ENCODE results near the gene FOXI2.

FOXI2 gene

GRCh38 chr10:127736915-127737562, at the start of gene FOXI2:
TSS of gene FOXI2 (plus strand) at chr10:127737185. CDS start at chr10:127737274, 89 bp downstream.
- no peak for DNase-seq (ENCODE audit: low read depth)

- no peak for DNase-seq (ENCODE audit: low read depth)
Observed at GRCh38 chr10:127687548-127687947, 49.4 kb upstream of the FOXI2 start.

GRCh38 chr10:127690176-127690835, 46.7 kb upstream of the FOXI2 start:
- no peak for DNase-seq (ENCODE audit: low read depth)

GRCh38 chr10:127694580-127695193, 42.3 kb upstream of the FOXI2 start:
- DNase-seq (ENCODE audit: low read depth), result peak; percentile 36

GRCh38 chr10:127695431-127695830, 41.6 kb upstream of the FOXI2 start:
- no peak for DNase-seq (ENCODE audit: low read depth)

GRCh38 chr10:127698886-127699285, 38.1 kb upstream of the FOXI2 start:
- no peak for DNase-seq (ENCODE audit: low read depth)

- DNase-seq (ENCODE audit: low read depth), result no peak
Observed at GRCh38 chr10:127699311-127699710, 37.7 kb upstream of the FOXI2 start.

- DNase-seq (ENCODE audit: low read depth), result no peak
Observed at GRCh38 chr10:127702271-127702670, 34.7 kb upstream of the FOXI2 start.

GRCh38 chr10:127715249-127715648, 21.7 kb upstream of the FOXI2 start:
- DNase-seq (ENCODE audit: low read depth), result no peak

- DNase-seq (ENCODE audit: low read depth), result no peak
Observed at GRCh38 chr10:127715782-127716378, 21.1 kb upstream of the FOXI2 start.

- no peak for DNase-seq (ENCODE audit: low read depth)
Observed at GRCh38 chr10:127720142-127720541, 16.8 kb upstream of the FOXI2 start.

GRCh38 chr10:127720903-127721302, 16.1 kb upstream of the FOXI2 start:
- no peak for DNase-seq (ENCODE audit: low read depth)

GRCh38 chr10:127734753-127735152, 2.2 kb upstream of the FOXI2 start:
- no peak for DNase-seq (ENCODE audit: low read depth)

GRCh38 chr10:127735156-127735555, 1.8 kb upstream of the FOXI2 start:
- no peak for DNase-seq (ENCODE audit: low read depth)

- DNase-seq (ENCODE audit: low read depth), result no peak
Observed at GRCh38 chr10:127735723-127736221, 1.2 kb upstream of the FOXI2 start.

GRCh38 chr10:127736222-127736914, 617 bp upstream of the FOXI2 start:
- no peak for DNase-seq (ENCODE audit: low read depth)

GRCh38 chr10:127737563-127738511, 852 bp downstream of the FOXI2 start:
- no peak for DNase-seq (ENCODE audit: low read depth)

GRCh38 chr10:127738512-127739424, 1.8 kb downstream of the FOXI2 start:
- DNase-seq (ENCODE audit: low read depth), result no peak

- DNase-seq (ENCODE audit: low read depth), result no peak
Observed at GRCh38 chr10:127739908-127740307, 2.9 kb downstream of the FOXI2 start.

- no peak for DNase-seq (ENCODE audit: low read depth)
Observed at GRCh38 chr10:127740596-127740995, 3.6 kb downstream of the FOXI2 start.
